ENCODE results near the gene CAMTA1. TPM values are rescaled to one million over a fixed set of nuclear protein-coding genes. Genes with fewer than 3 reads are reported as not detected.
"Not testable (repeated sequence)": the region's sequence is repeated elsewhere in the genome, so short reads cannot be mapped to it uniquely, and the experiment has no call there.

CAMTA1 gene
- total and polyA plus RNA-seq, 2 experiments from 2014 or later = 213 to 341 TPM

DNA sequence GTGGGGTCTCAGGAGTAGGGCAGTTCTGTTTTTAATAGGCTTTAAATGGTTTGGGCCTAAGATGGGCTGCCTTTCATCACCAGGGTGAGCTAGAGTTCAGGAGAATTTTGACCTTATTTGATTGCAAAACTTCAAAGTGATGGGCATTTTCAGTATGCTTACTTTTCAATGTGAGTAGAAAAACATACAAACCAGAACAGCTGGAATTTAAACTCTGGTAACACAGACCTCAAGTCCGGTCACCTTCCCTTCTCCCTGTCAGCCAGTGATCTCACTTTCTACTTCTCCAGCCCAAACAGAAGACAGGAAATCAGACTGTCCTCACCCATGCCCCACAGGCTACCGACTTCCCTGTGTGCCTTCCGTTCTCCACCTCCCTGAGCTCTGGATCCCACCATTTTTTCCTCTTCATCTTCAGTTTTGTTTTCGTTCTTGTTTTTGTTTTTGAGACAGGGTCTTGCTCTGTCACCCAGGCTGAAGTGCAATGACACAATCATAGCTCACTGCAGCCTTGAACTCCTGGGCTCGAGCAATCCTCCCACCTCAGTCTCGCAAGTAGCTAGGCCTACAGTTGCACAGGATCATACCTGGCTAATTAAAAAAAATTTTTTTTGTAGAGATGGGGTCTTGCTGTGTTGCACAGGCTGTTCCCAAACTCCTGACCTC, 374.0 kb downstream of the CAMTA1 start:
- no peaks in the 10 kb centered on the region for H3K27me3 ChIP-seq
- no peaks in the 10 kb centered on the region for H3K36me3 ChIP-seq
- TF ChIP-seq, protein P1, sequence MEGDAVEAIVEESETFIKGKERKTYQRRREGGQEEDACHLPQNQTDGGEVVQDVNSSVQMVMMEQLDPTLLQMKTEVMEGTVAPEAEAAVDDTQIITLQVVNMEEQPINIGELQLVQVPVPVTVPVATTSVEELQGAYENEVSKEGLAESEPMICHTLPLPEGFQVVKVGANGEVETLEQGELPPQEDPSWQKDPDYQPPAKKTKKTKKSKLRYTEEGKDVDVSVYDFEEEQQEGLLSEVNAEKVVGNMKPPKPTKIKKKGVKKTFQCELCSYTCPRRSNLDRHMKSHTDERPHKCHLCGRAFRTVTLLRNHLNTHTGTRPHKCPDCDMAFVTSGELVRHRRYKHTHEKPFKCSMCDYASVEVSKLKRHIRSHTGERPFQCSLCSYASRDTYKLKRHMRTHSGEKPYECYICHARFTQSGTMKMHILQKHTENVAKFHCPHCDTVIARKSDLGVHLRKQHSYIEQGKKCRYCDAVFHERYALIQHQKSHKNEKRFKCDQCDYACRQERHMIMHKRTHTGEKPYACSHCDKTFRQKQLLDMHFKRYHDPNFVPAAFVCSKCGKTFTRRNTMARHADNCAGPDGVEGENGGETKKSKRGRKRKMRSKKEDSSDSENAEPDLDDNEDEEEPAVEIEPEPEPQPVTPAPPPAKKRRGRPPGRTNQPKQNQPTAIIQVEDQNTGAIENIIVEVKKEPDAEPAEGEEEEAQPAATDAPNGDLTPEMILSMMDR (IDR thresholded peaks at IDR 0.05; ENCODE audit: low read depth, low read length) = no peak
- H3K9me3 ChIP-seq (ENCODE audit: low read depth) = no peaks in the 10 kb centered on the region
- H3K4me3 ChIP-seq = no peak overlapping the region
- no peak overlapping the region for H3K27ac ChIP-seq
- no peaks in the 10 kb centered on the region for H3K4me1 ChIP-seq (ENCODE audit: low read depth)
- no peak for DNase-seq (ENCODE audit: low read depth in 1 of 2, low spot score in 1 of 2)

DNA sequence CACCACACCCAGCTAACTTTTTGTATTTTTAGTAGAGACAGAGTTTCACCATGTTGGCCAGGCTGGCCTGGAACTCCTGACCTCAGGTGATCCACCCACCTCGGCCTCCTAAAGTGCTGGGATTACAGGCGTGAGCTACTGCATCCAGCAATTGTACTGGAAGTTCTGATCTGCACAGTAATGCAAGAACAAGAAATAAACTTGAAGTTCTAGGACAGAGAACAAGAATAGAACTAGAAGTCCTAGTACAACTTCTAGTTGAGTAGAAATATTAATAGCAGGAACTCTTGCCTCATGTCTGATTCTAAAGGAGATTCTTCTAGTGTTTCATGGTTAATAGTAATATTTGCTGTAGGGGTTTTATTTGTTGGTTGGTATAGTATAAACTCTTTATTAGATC, 383.3 kb downstream of the CAMTA1 start:
- not testable (repeated sequence) for H3K27ac ChIP-seq; H3K36me3 ChIP-seq; H3K27me3 ChIP-seq; H3K4me3 ChIP-seq; H3K9me3 ChIP-seq (ENCODE audit: low read depth); H3K4me1 ChIP-seq (ENCODE audit: low read depth); DNase-seq (ENCODE audit: low read depth in 1 of 2, low spot score in 1 of 2)

DNA sequence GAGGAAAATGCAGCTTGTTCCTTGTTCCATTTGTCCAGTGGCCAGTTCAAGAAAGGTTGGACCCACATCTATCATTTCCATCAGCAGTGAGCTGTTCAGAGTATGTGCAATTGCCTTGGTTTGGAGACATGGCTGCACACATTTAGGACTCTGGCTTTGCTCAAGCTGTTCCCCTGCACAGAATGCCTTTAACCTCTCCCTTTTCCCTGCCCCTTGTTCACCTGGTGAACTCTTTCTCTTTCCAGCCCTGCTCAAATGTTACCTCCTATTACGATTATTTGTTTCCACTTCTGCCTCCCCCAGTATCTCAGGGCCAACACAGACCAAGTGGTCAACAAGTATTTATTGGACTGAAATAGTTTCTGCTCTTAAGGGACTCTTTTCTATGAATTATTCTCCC, 385.9 kb downstream of the CAMTA1 start:
- Histone ChIP-seq H3K36me3 (no peaks in the 10 kb centered on the region), H3K4me1 (ENCODE audit: low read depth) (peaks cover 6% of the 10 kb centered on the region), H3K4me3 (no peak overlapping the region), H3K9me3 (ENCODE audit: low read depth) (no peaks in the 10 kb centered on the region), H3K27ac (no peak overlapping the region), H3K27me3 (peaks cover 4% of the 10 kb centered on the region)
- DNase-seq (ENCODE audit: low read depth in 1 of 2, low spot score in 1 of 2) = no peak
- TF ChIP-seq, protein P1 (IDR thresholded peaks at IDR 0.05; ENCODE audit: low read depth, low read length) = no peak

DNA sequence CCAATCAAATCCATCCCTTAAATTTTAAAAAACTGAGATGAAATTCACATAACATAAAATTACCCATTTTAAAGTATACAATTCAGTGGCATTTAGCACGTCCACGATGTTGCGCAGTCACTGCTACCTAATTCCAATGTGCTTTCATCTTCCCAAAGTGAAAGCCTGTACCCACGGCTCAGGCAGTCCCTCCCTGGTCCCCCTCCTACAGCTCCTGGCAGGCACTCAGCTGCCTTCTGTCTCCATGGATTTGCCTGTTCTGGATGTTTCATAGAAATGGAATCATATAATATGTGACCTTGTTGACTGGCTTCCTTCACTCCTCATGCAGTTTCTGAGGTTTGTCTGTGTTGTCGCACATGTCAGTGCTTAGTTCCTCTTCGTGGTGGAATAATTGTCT, 386.3 kb downstream of the CAMTA1 start:
- H3K4me1 ChIP-seq (ENCODE audit: low read depth) = peaks cover 6% of the 10 kb centered on the region
- no peaks in the 10 kb centered on the region for H3K9me3 ChIP-seq (ENCODE audit: low read depth)
- DNase-seq (ENCODE audit: low read depth in 1 of 2, low spot score in 1 of 2) = no peak
- peaks cover 4% of the 10 kb centered on the region for H3K27me3 ChIP-seq
- TF ChIP-seq, protein P1 (IDR thresholded peaks at IDR 0.05; ENCODE audit: low read depth, low read length) = no peak
- no peak overlapping the region for H3K4me3 ChIP-seq
- no peaks in the 10 kb centered on the region for H3K36me3 ChIP-seq
- no peak overlapping the region for H3K27ac ChIP-seq

DNA sequence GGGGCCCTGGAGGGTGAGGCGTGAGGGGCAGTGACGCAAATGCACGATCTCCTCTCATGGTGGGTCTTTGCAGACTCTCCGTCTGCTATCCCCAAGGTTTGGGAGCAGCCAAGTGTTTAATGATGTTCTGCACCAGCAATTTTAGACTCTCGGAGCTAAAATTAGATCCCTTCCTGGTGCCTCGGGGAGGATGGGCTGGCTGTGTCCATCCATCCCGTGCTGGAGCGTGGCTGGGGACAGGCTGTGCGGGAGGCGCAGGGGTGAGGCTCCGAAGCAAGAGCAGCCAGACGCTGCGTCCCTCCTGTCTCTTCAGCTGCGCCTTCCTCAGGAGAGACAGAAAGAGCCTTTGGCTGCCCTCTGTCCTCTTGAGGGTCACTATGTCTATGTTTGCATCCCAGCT, 387.6 kb downstream of the CAMTA1 start:
- Histone ChIP-seq H3K36me3 (no peaks in the 10 kb centered on the region), H3K27me3 (peaks cover 4% of the 10 kb centered on the region), H3K4me3 (no peak overlapping the region), H3K9me3 (ENCODE audit: low read depth) (no peaks in the 10 kb centered on the region), H3K4me1 (ENCODE audit: low read depth) (peaks cover 6% of the 10 kb centered on the region), H3K27ac (peak overlapping the region; percentile 26)
- TF ChIP-seq, protein P1 (IDR thresholded peaks at IDR 0.05; ENCODE audit: low read depth, low read length) = no peak
- DNase-seq (ENCODE audit: low read depth in 1 of 2, low spot score in 1 of 2) = no peak

DNA sequence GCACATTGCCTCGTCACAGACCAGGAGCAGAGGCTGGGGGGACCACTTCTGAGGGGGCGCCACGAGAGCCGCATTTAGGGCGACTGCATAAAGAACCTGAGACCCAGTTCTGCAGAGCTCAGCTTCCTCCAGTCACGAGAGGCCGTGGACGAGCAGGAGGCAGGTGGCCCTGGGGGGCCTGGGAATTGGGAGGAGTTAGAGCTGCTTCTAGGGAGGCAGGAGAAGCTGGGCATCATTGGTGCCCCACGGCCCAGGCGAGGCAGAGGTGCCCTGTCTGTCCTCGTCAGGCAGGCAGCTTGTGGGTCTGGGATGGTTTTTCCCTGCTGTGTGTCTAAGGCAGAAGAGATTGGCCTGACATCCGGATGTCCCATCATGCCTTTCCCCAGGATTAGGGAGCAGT, 389.3 kb downstream of the CAMTA1 start:
- Histone ChIP-seq H3K4me3 (no peak overlapping the region), H3K27me3 (peaks cover 4% of the 10 kb centered on the region), H3K36me3 (no peaks in the 10 kb centered on the region), H3K4me1 (ENCODE audit: low read depth) (peaks cover 6% of the 10 kb centered on the region), H3K9me3 (ENCODE audit: low read depth) (no peaks in the 10 kb centered on the region), H3K27ac (no peak overlapping the region)
- TF ChIP-seq, protein P1 (IDR thresholded peaks at IDR 0.05; ENCODE audit: low read depth, low read length) = no peak
- no peak for DNase-seq (ENCODE audit: low read depth in 1 of 2, low spot score in 1 of 2)

Data from cardiac muscle cell (in vitro differentiated cells and primary cell).